Measurements from ENCODE around the gene RBM33.

DNA sequence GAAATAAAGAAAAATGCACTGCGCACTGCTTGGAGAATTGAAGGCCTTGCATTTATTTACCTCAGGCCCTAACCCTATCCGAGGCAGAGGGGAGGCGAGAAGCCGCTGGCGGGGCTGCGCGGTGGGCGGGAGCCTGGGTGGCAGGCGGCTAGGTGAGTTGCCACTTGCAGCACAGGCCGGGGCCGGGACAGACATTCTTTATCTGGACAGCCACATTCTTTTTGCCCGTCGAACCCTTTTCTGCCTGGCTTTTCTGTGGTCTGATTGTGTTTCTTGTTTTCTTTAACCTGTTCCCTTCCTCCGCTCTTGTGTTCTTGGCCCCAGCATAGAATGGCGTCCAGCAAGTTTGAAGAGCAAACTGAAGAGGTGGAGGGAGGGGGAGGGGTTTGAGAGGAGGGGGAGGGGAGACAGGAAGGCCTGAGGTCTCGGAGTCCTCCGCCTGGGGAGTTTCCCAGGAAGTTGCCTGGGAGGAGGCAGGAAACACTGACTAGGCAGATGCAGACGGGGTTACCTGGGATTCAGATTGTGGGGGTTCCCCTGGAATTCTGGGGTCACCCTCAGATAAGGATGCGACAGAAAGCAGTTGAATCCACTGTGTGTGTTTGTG, 162.7 kb downstream of the RBM33 start:
- TF ChIP-seq EZH2 (IDR thresholded peaks at IDR 0.05; ENCODE audit: insufficient read depth, poor library complexity, severe bottlenecking) (no peak), EZH2phosphoT487 (IDR thresholded peaks at IDR 0.05; ENCODE audit: insufficient read depth, low read depth) (no peak)
